Neural cell (in vitro differentiated cells): ENCODE measurements around the gene HLA-C. TPM values are rescaled to one million over a fixed set of nuclear protein-coding genes. Genes with fewer than 3 reads are reported as not detected.

Experiments
- H2AFZ ChIP-seq: fragments of 200-600, 300-800 bp; sonication (generic), shearing (Covaris generic); 2 replicates; pipeline ENCODE4 v1.6.0; 2014; ENCODE audit warnings: low read depth, mild to moderate bottlenecking, antibody characterized with exemption, low read length, moderate library complexity
- H3F3A ChIP-seq: fragments of 200-600 bp; shearing (Covaris generic); 2 replicates; pipeline ENCODE4 v1.6.1; 2016; ENCODE audit warnings: mild to moderate bottlenecking, moderate library complexity, mixed read lengths, antibody characterized with exemption, low read length; ENCODE audit not compliant: insufficient read depth, poor library complexity, severe bottlenecking
- H3K27ac ChIP-seq: fragments of 200-600, 300-800 bp; sonication (generic), shearing (Covaris generic); 2 replicates; pipeline ENCODE4 v1.5.1; 2014; ENCODE audit warnings: mild to moderate bottlenecking, low read length, moderate library complexity
- H3K27me3 ChIP-seq: fragments of 300-800, 200-600 bp; sonication (generic), shearing (Covaris generic); 2 replicates; pipeline ENCODE4 v1.6.0; 2014; ENCODE audit warnings: mild to moderate bottlenecking, low read depth, low read length, moderate library complexity; ENCODE audit not compliant: insufficient read depth
- H3K36me3 ChIP-seq: fragments of 300-800, 200-600 bp; sonication (generic), shearing (Covaris generic); 2 replicates; pipeline ENCODE4 v1.5.1; 2014; ENCODE audit warnings: mild to moderate bottlenecking, antibody characterized with exemption, low read length, moderate library complexity; ENCODE audit not compliant: insufficient read depth
- H3K4me2 ChIP-seq: fragments of 300-800, 200-600 bp; sonication (generic), shearing (Covaris generic); 2 replicates; pipeline ENCODE4 v1.6.0; 2014; ENCODE audit warnings: mild to moderate bottlenecking, low read length
- H3K4me3 ChIP-seq: fragments of 300-800, 200-600 bp; sonication (generic), shearing (Covaris generic); 2 replicates; pipeline ENCODE4 v1.5.1; 2014; ENCODE audit warnings: mild to moderate bottlenecking, low read length, moderate library complexity
- H3K79me2 ChIP-seq: fragments of 200-600 bp; shearing (Covaris generic); replicated peaks from 2 replicates; pipeline ENCODE4 v1.6.0; 2014; ENCODE audit warnings: mild to moderate bottlenecking, low read length, moderate library complexity; ENCODE audit not compliant: insufficient read depth
- H3K9ac ChIP-seq: fragments of 300-800, 200-600 bp; sonication (generic), shearing (Covaris generic); 2 replicates; pipeline ENCODE4 v1.6.1; 2016; ENCODE audit warnings: mild to moderate bottlenecking, low read length, mixed read lengths
- H3K9me2 ChIP-seq: fragments of 200-600 bp; shearing (Covaris generic); 2 replicates; pipeline ENCODE4 v1.6.1; 2016; ENCODE audit warnings: mild to moderate bottlenecking, low read length, mixed read lengths; ENCODE audit not compliant: insufficient read depth
- H3K9me3 ChIP-seq: fragments of 200-600, 300-800 bp; sonication (generic), shearing (Covaris generic); 2 replicates; pipeline ENCODE4 v1.6.1; 2016; ENCODE audit warnings: mild to moderate bottlenecking, mixed run types, low read length, moderate library complexity, mixed read lengths
- H4K20me1 ChIP-seq: fragments of 200-600 bp; shearing (Covaris generic); 2 replicates; pipeline ENCODE4 v1.6.1; 2016; ENCODE audit warnings: mild to moderate bottlenecking, mixed run types; ENCODE audit not compliant: insufficient read depth
- CTCF ChIP-seq: fragments of 450-650 bp; IDR thresholded peaks from 2 replicates; pipeline ENCODE4 v1.5.1; 2014; ENCODE audit warnings: antibody characterized with exemption, mild to moderate bottlenecking, moderate library complexity; ENCODE audit not compliant: poor library complexity, severe bottlenecking
- EP300 ChIP-seq: fragments of 450-650 bp; conservative IDR thresholded peaks from 2 replicates; pipeline ENCODE4 v1.6.1; 2014; ENCODE audit warnings: antibody characterized with exemption, mild to moderate bottlenecking, moderate library complexity; ENCODE audit not compliant: poor library complexity, severe bottlenecking
- EZH2 ChIP-seq: fragments of 200-600, 300-800 bp; shearing (Covaris generic), sonication (generic); IDR thresholded peaks from 2 replicates; pipeline ENCODE4 v1.6.1; 2014; ENCODE audit warnings: antibody characterized with exemption, low read length, borderline replicate concordance, mild to moderate bottlenecking; ENCODE audit not compliant: insufficient read depth, poor library complexity, severe bottlenecking
- MXI1 ChIP-seq: fragments of 450-650 bp; conservative IDR thresholded peaks from 2 replicates; pipeline ENCODE4 v1.6.1; 2014; ENCODE audit warnings: antibody characterized with exemption, mild to moderate bottlenecking; ENCODE audit not compliant: poor library complexity, severe bottlenecking
- POLR2AphosphoS5 ChIP-seq: IDR thresholded peaks from 2 replicates; pipeline ENCODE4 v1.6.1; 2012
- RAD21 ChIP-seq: fragments of 450-650 bp; conservative IDR thresholded peaks from 2 replicates; pipeline ENCODE4 v1.6.1; 2014; ENCODE audit warnings: antibody characterized with exemption, mild to moderate bottlenecking, moderate library complexity
- SMC3 ChIP-seq: fragments of 450-650 bp; conservative IDR thresholded peaks from 2 replicates; pipeline ENCODE4 v1.6.1; 2014; ENCODE audit warnings: antibody characterized with exemption, mild to moderate bottlenecking, moderate library complexity; ENCODE audit not compliant: poor library complexity
- TAF1 ChIP-seq: IDR thresholded peaks from 2 replicates; pipeline ENCODE4 v1.6.1; 2012; ENCODE audit warnings: low read depth
- polyA plus RNA-seq: library from polyadenylated mRNA; depleted of rRNA; stranded (reverse); fragments of >200 nt; gene quantifications from 2 replicates; pipeline ENCODE4 v1.2.3, GENCODE V29; 2014
- TF ChIP-seq, protein P1 (sequence below): IDR thresholded peaks from 2 replicates; pipeline ENCODE4 v1.6.1; 2012; ENCODE audit warnings: borderline replicate concordance

Gene HLA-C
- polyA plus RNA-seq, 1 donor from 2014 or later = 18.0 TPM

GRCh38 chr6:31249184-31249583 is 22.7 kb downstream of the HLA-C start:
- Histone ChIP-seq H3K9me3 (peaks cover 7% of the 10 kb centered on the region), H3K27ac (no peak overlapping the region), H4K20me1 (no peaks in the 10 kb centered on the region), H2AFZ (no peak overlapping the region), H3K4me2 (no peak overlapping the region), H3F3A (no peaks in the 10 kb centered on the region), H3K79me2 (no peaks in the 10 kb centered on the region), H3K36me3 (no peaks in the 10 kb centered on the region), H3K4me3 (no peak overlapping the region), H3K9me2 (no peaks in the 10 kb centered on the region), H3K27me3 (no peaks in the 10 kb centered on the region), H3K9ac (no peak overlapping the region)
- TF ChIP-seq SMC3 = no peak
- TF ChIP-seq EZH2 = no peak
- TF ChIP-seq, protein P1, sequence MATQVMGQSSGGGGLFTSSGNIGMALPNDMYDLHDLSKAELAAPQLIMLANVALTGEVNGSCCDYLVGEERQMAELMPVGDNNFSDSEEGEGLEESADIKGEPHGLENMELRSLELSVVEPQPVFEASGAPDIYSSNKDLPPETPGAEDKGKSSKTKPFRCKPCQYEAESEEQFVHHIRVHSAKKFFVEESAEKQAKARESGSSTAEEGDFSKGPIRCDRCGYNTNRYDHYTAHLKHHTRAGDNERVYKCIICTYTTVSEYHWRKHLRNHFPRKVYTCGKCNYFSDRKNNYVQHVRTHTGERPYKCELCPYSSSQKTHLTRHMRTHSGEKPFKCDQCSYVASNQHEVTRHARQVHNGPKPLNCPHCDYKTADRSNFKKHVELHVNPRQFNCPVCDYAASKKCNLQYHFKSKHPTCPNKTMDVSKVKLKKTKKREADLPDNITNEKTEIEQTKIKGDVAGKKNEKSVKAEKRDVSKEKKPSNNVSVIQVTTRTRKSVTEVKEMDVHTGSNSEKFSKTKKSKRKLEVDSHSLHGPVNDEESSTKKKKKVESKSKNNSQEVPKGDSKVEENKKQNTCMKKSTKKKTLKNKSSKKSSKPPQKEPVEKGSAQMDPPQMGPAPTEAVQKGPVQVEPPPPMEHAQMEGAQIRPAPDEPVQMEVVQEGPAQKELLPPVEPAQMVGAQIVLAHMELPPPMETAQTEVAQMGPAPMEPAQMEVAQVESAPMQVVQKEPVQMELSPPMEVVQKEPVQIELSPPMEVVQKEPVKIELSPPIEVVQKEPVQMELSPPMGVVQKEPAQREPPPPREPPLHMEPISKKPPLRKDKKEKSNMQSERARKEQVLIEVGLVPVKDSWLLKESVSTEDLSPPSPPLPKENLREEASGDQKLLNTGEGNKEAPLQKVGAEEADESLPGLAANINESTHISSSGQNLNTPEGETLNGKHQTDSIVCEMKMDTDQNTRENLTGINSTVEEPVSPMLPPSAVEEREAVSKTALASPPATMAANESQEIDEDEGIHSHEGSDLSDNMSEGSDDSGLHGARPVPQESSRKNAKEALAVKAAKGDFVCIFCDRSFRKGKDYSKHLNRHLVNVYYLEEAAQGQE = no peak
- no peak for TF ChIP-seq POLR2AphosphoS5
- no peak for TF ChIP-seq MXI1
- no peak for TF ChIP-seq CTCF
- TF ChIP-seq RAD21 = no peak

DNA sequence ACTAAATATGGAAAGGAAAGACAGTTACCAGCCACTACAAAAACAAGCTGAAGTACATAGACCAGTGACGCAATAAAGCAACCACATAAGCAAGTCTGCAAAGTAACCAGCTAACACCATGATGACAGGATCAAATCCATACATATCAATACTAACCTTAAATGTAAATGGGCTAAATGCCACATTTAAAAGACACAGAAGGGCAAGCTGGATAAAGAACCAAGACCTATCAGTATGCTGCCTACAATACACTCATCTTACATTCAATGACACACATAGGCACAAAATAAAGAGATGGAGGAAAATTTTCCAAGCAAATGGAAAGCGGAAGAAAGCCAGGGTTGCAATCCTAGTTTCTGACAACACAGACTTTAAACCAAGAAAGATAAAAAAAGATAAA is 24.1 kb downstream of the HLA-C start:
- Histone ChIP-seq H3K9ac (no peak overlapping the region), H3K36me3 (no peaks in the 10 kb centered on the region), H3K27ac (no peak overlapping the region), H2AFZ (no peak overlapping the region), H3K4me3 (no peak overlapping the region), H4K20me1 (no peaks in the 10 kb centered on the region), H3K79me2 (no peaks in the 10 kb centered on the region), H3K27me3 (no peaks in the 10 kb centered on the region), H3K9me3 (peaks cover 7% of the 10 kb centered on the region), H3K4me2 (no peak overlapping the region), H3K9me2 (no peaks in the 10 kb centered on the region), H3F3A (no peaks in the 10 kb centered on the region)
- TF ChIP-seq TAF1 (no peak), EP300 (no peak), CTCF (no peak), RAD21 (no peak), SMC3 (no peak), POLR2AphosphoS5 (no peak), MXI1 (no peak), EZH2 (no peak)
- TF ChIP-seq, protein P1 = no peak
